Vagina (tissue), 2 donors: ENCODE measurements around the gene ATP8A2.

ENCODE experiments used
- POLR2A ChIP-seq, 2 donors: fragments of 450-650 bp; IDR thresholded peaks; one replicate each; pipeline ENCODE4 v1.6.1; 2017; ENCODE audit warnings: antibody characterized with exemption in 2 of 2, mild to moderate bottlenecking in 2 of 2, moderate library complexity in 2 of 2
- POLR2AphosphoS5 ChIP-seq, 2 donors: sonication (generic); formaldehyde crosslinking; IDR thresholded peaks; one replicate each; pipeline ENCODE4 v1.9.0; 2017; ENCODE audit warnings: antibody characterized with exemption in 2 of 2, mild to moderate bottlenecking in 2 of 2, low read depth in 1 of 2; ENCODE audit not compliant: insufficient read depth in 1 of 2
- TF ChIP-seq, protein P1 (sequence below), 3 experiments: fragments of 450-650 bp in 2 of 3; fragments of 200-600 bp in 1 of 3; sonication (generic) in 1 of 3; IDR thresholded peaks; one replicate each; pipeline ENCODE4 v1.5.1; 2017 to 2019; ENCODE audit warnings: antibody characterized with exemption in 3 of 3, mild to moderate bottlenecking in 2 of 3, moderate library complexity in 2 of 3

DNA sequence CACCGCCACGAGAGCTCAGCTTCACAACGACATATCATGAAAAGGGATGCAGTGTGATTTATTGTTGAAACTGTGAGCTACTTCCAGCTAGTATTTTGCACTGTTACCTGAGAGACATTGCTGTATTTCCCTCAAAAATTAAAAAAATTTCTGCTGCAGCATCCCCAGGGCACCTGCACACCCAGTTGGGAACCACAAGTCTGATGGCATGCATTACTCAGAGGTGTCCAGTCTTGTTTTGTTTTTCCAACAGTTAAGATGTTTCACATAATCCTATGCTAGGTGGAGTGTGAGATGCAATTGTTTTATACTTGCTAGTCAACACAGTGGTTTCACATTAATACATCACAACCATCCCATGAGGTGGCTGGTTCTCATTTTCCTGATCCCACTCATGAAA lies 394.8 kb downstream of the ATP8A2 start:
- no peak for TF ChIP-seq POLR2A (IDR thresholded peaks at IDR 0.05)
- TF ChIP-seq, protein P1, sequence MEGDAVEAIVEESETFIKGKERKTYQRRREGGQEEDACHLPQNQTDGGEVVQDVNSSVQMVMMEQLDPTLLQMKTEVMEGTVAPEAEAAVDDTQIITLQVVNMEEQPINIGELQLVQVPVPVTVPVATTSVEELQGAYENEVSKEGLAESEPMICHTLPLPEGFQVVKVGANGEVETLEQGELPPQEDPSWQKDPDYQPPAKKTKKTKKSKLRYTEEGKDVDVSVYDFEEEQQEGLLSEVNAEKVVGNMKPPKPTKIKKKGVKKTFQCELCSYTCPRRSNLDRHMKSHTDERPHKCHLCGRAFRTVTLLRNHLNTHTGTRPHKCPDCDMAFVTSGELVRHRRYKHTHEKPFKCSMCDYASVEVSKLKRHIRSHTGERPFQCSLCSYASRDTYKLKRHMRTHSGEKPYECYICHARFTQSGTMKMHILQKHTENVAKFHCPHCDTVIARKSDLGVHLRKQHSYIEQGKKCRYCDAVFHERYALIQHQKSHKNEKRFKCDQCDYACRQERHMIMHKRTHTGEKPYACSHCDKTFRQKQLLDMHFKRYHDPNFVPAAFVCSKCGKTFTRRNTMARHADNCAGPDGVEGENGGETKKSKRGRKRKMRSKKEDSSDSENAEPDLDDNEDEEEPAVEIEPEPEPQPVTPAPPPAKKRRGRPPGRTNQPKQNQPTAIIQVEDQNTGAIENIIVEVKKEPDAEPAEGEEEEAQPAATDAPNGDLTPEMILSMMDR (IDR thresholded peaks at IDR 0.05), result no peak
- TF ChIP-seq POLR2AphosphoS5 (IDR thresholded peaks at IDR 0.05; ENCODE audit: insufficient read depth in 1 of 2, low read depth in 1 of 2), result no peak
